LNCaP clone FGC (cell line): ENCODE measurements around the gene CLK1.

Experiments used
- DNase-seq: peaks from one replicate; pipeline ENCODE4 v3.0.0-alpha.2; 2011; ENCODE audit warnings: low read depth
- H3K4me3 ChIP-seq: 2 replicates; pipeline ENCODE4 v1.5.1; 2011; ENCODE audit warnings: mild to moderate bottlenecking, low read depth, low read length, control low read depth
- TF ChIP-seq, protein P1 (sequence below): IDR thresholded peaks from 2 replicates; pipeline ENCODE4 v1.5.1; 2012; ENCODE audit warnings: mild to moderate bottlenecking; ENCODE audit not compliant: control insufficient read depth, insufficient read depth; ENCODE audit errors: extremely low read depth

Gene CLK1

DNA sequence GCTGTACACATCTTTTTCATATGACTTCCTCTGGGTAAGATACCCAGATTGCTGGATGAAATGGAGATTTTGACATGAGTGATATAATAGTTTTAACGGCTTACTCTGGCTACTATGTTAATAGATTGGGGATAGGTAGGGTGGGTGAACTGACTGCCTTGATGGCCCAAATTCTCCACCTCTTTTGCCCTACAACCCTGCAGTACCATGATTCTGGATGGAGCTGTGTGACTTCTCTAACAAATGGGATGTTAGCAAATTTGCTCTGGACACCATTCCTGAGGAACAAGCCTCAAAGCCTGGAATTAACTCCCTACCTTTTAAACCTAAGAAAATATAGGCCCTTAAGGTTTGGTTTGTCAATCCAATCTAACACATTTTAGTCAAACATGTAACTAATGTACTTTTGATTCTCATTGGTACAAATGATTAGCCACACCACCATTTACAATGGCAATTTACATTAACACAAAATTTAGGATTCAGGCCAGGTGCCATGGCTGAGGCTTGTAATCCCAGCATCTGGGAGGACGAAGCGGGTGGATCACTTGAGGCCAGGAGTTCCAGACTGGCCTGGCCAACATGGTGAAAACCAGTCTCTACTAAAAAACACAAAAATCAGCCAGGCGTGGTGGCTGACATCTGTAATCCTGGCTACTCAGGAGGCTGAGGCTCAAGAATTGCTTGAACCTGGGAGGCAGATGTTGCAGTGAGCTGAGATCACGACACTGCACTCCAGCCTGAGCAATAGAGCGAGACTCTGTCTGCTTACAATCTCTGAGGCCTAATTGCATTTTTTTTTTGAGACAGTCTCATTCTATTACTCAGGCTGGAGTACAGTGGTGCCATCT, 12.8 kb downstream of the CLK1 start:
- no peak overlapping the region for H3K4me3 ChIP-seq
- TF ChIP-seq, protein P1, sequence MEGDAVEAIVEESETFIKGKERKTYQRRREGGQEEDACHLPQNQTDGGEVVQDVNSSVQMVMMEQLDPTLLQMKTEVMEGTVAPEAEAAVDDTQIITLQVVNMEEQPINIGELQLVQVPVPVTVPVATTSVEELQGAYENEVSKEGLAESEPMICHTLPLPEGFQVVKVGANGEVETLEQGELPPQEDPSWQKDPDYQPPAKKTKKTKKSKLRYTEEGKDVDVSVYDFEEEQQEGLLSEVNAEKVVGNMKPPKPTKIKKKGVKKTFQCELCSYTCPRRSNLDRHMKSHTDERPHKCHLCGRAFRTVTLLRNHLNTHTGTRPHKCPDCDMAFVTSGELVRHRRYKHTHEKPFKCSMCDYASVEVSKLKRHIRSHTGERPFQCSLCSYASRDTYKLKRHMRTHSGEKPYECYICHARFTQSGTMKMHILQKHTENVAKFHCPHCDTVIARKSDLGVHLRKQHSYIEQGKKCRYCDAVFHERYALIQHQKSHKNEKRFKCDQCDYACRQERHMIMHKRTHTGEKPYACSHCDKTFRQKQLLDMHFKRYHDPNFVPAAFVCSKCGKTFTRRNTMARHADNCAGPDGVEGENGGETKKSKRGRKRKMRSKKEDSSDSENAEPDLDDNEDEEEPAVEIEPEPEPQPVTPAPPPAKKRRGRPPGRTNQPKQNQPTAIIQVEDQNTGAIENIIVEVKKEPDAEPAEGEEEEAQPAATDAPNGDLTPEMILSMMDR: no peak
- DNase-seq: no peak

DNA sequence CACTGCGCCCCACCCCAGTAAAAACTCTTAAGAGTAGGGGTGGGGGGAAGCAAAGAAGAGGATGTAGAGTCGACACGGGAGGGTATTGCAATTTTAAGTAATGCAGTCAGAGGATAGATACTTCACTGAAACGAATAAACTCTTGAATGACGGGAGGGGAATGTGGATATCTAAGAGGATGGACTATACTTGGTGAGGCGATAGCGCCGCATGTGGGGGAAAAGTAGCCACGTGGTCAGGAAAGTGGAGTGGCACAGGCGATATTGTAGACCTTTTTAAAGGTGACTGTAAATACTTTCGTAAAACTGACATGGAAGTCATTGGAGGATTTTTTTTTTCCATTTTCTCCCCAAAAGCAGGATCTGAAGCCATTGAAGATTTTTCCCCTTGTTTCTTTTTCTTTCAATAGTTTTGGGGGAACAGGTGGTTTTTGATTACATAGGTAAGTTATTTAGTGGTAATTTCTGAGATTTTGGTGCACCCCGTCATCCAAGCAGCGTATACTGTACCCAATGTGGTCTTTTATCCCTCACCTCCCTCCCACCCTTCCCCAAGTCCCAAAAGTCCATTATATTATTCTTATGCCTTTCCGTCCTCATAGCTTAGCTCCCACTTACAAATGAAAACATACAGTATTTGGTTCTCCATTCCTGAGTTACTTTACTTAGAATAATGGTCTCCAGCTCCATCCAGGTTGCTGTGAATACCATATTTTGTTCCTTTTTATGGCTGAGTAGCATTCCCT, 13.8 kb downstream of the CLK1 start:
- no peak overlapping the region for H3K4me3 ChIP-seq
- TF ChIP-seq, protein P1: no peak
- no peak for DNase-seq

DNA sequence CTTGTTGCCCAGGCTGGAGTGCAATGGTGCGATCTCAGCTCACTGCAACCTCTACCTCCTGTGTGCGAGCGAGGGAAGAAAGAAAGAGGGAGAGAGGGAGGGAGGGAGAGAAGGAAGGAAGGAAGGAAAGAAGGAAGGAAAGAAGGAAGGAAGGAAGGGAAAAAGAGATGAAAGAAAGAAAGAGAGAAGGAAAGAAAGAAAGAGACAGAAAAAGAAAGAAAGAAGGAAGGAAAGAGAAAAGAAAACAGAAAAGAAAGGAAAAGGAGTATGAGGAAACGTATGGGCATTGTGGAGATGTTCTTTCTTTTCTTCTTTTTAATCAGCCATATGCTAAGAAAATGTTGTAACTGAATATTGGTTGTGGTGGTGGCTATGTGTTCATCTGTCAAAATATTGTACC, 16.5 kb downstream of the CLK1 start:
- H3K4me3 ChIP-seq: no peak overlapping the region
- no peak for DNase-seq
- TF ChIP-seq, protein P1: no peak

DNA sequence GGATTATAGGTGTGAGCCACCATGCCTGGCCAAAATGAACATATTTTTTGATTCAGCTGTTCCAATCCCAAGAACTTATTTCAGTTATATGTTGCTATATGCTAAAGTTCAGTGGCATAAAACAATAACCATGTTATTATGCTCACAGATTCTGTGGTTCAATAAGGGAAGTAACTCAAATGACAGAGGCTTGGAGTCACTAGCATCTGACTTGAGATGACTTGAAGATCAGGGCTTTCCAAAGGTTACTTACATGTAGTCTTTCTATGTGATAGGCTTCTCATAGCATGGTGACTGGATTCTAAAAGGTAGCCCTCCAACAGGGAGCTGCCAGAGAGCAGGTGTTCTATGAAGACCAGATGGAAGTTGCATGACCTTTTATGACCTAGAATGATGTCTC, 17.2 kb downstream of the CLK1 start:
- no peak for DNase-seq

DNA sequence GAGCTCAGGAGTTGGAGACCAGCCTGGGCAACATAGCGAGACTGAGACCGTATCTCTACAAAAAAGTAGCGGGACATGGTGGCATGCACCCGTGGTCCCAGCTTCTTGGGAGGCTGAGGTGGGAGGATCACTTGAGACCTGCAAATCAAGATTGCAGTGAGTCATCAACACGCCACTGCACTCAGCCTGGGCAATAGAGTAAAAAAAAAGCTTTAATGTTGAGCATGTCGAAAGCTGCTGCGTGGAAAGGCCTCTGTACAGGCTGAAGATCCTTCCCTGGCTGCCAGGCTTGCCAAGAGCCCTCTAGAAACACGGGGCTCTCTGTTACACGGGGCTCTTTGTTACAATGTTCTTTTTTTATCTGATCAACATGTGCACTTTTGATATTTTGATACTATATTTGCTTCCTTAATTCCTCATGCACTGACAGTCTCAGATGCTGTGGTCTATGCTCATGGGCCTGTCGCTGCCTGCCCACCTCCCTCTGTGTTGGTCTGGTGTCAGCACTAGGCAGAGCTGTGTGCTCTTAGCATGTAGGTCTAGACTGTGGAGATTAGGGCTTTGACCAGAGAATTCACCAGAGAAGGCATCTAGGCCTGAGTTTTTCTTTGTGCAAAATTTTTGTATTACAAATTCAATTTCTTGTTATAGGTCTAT, 18.7 kb downstream of the CLK1 start:
- TF ChIP-seq, protein P1: no peak

More for the DNA sequence above, 17.2 kb downstream of the CLK1 start:
- TF ChIP-seq, protein P1: no peak
- H3K4me3 ChIP-seq: no peak overlapping the region

DNA sequence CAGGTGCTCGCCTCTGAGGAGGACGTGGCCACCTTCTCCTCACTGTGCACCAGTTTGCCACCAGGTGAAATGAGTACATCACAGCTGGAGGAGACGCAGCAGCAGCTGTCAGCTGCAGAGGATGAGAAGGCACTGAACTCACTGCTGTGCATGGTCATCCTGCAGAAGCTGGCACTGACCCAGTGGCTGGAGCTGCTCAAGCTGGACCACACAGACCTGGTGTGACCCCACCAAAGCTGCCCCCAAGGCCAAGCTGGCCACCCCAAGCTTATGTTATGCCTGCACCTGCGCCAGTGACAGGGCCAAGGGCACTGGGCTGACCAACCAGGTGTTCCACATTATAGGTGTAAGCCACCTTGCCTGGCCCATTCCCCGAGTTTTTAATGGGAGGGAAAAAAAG, 19.3 kb downstream of the CLK1 start:
- no peak for DNase-seq
- TF ChIP-seq, protein P1: no peak
- no peak overlapping the region for H3K4me3 ChIP-seq

More for the DNA sequence above, 18.7 kb downstream of the CLK1 start:
- no peak overlapping the region for H3K4me3 ChIP-seq
- no peak for DNase-seq
